Type B pancreatic cell (in vitro differentiated cells): ENCODE measurements around the gene CLDN34. TPM values are rescaled to one million over a fixed set of nuclear protein-coding genes. Genes with fewer than 3 reads are reported as not detected.

Source experiments
- DNase-seq: peaks from one replicate; pipeline ENCODE4 v3.0.0; 2021; ENCODE audit warnings: mixed read lengths; ENCODE audit not compliant: unreplicated experiment; ENCODE audit errors: extremely low spot score
- H3K27ac Mint-ChIP-seq: 2 replicates; pipeline ENCODE4 v1.8.0; 2021; ENCODE audit warnings: mild to moderate bottlenecking, mixed read lengths
- H3K27me3 Mint-ChIP-seq: 2 replicates; pipeline ENCODE4 v1.8.0; 2021; ENCODE audit warnings: mixed read lengths
- H3K36me3 Mint-ChIP-seq: 2 replicates; pipeline ENCODE4 v1.8.0; 2021; ENCODE audit warnings: mixed read lengths
- H3K4me1 Mint-ChIP-seq: one replicate; pipeline ENCODE4 v1.8.0; 2021; ENCODE audit warnings: mixed read lengths; ENCODE audit not compliant: unreplicated experiment
- H3K4me3 Mint-ChIP-seq: 2 replicates; pipeline ENCODE4 v1.8.0; 2021; ENCODE audit warnings: mild to moderate bottlenecking, mixed read lengths
- H3K9me3 Mint-ChIP-seq: 2 replicates; pipeline ENCODE4 v1.8.0; 2021; ENCODE audit warnings: mixed read lengths
- CTCF ChIP-seq: fragments of 200-600 bp; sonication (generic); conservative IDR thresholded peaks from 2 replicates; pipeline ENCODE4 v1.5.0; 2021; ENCODE audit warnings: antibody characterized with exemption, mild to moderate bottlenecking
- total RNA-seq: library from RNA; stranded (reverse); gene quantifications from 2 replicates; pipeline ENCODE4 v1.2.1, GENCODE V29; 2021; ENCODE audit warnings: low replicate concordance

CLDN34 gene
- total RNA-seq, 1 donor from 2014 or later, result not detected

- H3K4me1 Mint-ChIP-seq, result no peaks in the 10 kb centered on the region
- no peaks in the 10 kb centered on the region for H3K9me3 Mint-ChIP-seq
- H3K27me3 Mint-ChIP-seq, result no peaks in the 10 kb centered on the region
- H3K36me3 Mint-ChIP-seq, result no peaks in the 10 kb centered on the region
- no peak for TF ChIP-seq CTCF
- no peak for DNase-seq
- no peak overlapping the region for H3K4me3 Mint-ChIP-seq
- no peak overlapping the region for H3K27ac Mint-ChIP-seq
Observed at GRCh38 chrX:10004832-10005475, 37.8 kb downstream of the CLDN34 start.

GRCh38 chrX:10006086-10006485 lies 38.9 kb downstream of the CLDN34 start:
- no peaks in the 10 kb centered on the region for H3K9me3 Mint-ChIP-seq
- H3K4me3 Mint-ChIP-seq, result no peak overlapping the region
- H3K36me3 Mint-ChIP-seq, result no peaks in the 10 kb centered on the region
- no peak overlapping the region for H3K27ac Mint-ChIP-seq
- TF ChIP-seq CTCF, result no peak
- peaks cover 6% of the 10 kb centered on the region for H3K4me1 Mint-ChIP-seq
- H3K27me3 Mint-ChIP-seq, result no peaks in the 10 kb centered on the region
- no peak for DNase-seq

DNA sequence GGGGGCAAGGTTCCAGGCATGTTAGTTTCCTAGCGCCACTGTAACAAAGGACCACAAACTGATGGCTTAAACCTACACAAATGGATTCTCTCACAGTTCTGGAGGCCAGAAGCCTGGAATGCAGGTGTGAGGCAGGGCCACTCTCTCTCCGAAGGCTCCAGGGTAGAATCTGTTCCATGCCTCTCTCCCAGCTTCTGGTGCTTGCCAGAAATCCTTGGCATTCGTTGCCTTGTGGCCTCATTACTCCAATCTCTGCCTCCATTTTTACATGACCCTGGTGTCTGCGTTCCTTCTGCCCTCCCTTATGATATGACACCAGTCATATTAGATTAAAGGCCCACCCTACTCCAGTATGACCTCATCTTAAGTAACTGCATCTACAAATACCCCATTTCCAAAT lies 39.6 kb downstream of the CLDN34 start:
- no peak for DNase-seq
- Mint-ChIP-seq H3K4me3 (no peak overlapping the region), H3K27ac (no peak overlapping the region), H3K9me3 (no peaks in the 10 kb centered on the region), H3K4me1 (peaks cover 9% of the 10 kb centered on the region), H3K27me3 (no peaks in the 10 kb centered on the region), H3K36me3 (no peaks in the 10 kb centered on the region)
- TF ChIP-seq CTCF, result no peak

DNA sequence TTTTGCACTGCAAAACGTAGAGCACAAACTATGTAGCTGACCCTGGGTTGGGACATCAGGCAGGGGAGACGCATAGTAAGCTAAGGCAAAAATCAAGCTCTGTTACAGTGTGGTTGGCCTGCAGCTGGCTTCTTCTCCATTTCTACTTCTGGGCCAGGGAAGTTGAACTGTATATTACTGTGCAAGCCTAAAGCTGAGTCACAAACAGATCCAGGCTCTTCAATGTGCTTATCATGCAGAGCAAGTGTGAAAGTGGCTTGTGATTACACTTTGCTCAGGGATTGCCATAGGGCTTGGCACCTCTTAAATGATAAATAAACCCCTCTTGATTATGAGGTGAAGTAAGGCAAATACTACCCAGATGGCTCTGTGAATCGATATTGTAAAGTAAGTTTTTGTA lies 40.5 kb downstream of the CLDN34 start:
- H3K9me3 Mint-ChIP-seq, result no peaks in the 10 kb centered on the region
- H3K27ac Mint-ChIP-seq, result no peak overlapping the region
- DNase-seq, result no peak
- no peak overlapping the region for H3K4me3 Mint-ChIP-seq
- peaks cover 9% of the 10 kb centered on the region for H3K4me1 Mint-ChIP-seq
- no peaks in the 10 kb centered on the region for H3K27me3 Mint-ChIP-seq
- no peak for TF ChIP-seq CTCF
- no peaks in the 10 kb centered on the region for H3K36me3 Mint-ChIP-seq

- Mint-ChIP-seq H3K9me3 (peaks cover 3% of the 10 kb centered on the region), H3K4me3 (no peak overlapping the region), H3K27ac (no peak overlapping the region), H3K36me3 (no peaks in the 10 kb centered on the region), H3K4me1 (peaks cover 9% of the 10 kb centered on the region), H3K27me3 (no peaks in the 10 kb centered on the region)
- DNase-seq, result no peak
- TF ChIP-seq CTCF, result no peak
Observed at GRCh38 chrX:10008483-10009056, 41.4 kb downstream of the CLDN34 start.
